K562 (cell line): ENCODE results near the gene GDF2. TPM values are rescaled to one million over a fixed set of nuclear protein-coding genes. Genes with fewer than 3 reads are reported as not detected.

Experiments used
- ATAC-seq: fragments of 200-7000 bp; cut with Tn5 transposase; 3 replicates; pipeline ENCODE4 v1.9.1; 2020; ENCODE audit warnings: moderate library complexity
- BruUV-seq: library from RNA; stranded (reverse); fragments of 400-500 nt; replicated peaks from 2 replicates; lab custom pipeline; 2021; lab: Mats Ljungman, UMichigan
- CTCF ChIA-PET: fragments of 300-600 bp; formaldehyde crosslinking; extraction: SDS; loops from one replicate; lab custom pipeline; 2021; ENCODE audit warnings: low intra/inter-chr PET ratio; lab: Yijun Ruan, JAX
- POLR2A ChIA-PET: fragments of 300-600, 350-650 bp; sonication (Branson Sonifier 250); formaldehyde crosslinking; extraction: SDS; loops from one replicate; lab custom pipeline; 2021; ENCODE audit warnings: antibody characterized with exemption, inconsistent platforms; lab: Yijun Ruan, JAX
- DNase-seq, 4 experiments: peaks; one replicate each; pipeline versions ENCODE4 v3.0.0 to v3.0.0-alpha.2; 2011 to 2018; ENCODE audit warnings: low spot score in 3 of 4, mixed read lengths in 3 of 4; ENCODE audit errors: extremely low read depth in 1 of 4
- FAIRE-seq: peaks from 2 replicates; lab custom pipeline; 2011; peaks lifted over from hg19 to GRCh38; lab: Jason Lieb, UNC
- H2AFZ ChIP-seq: 2 replicates; pipeline ENCODE4 v1.6.0; 2011; ENCODE audit warnings: low read depth, low read length, control low read depth, inconsistent platforms
- H3K27ac ChIP-seq: fragments of 200-600 bp; 3 replicates; pipeline ENCODE4 v1.8.0; 2011; ENCODE audit warnings: low read depth, mild to moderate bottlenecking, control low read depth, inconsistent platforms, low read length, moderate library complexity, mixed read lengths; ENCODE audit errors: extremely low read depth
- H3K27me3 ChIP-seq, 2 experiments: fragments of 300-600 bp in 1 of 2; 2 replicates in 1 of 2; 3 replicates in 1 of 2; pipeline versions ENCODE4 v1.6.0 to v1.8.0; 2011; ENCODE audit warnings: inconsistent platforms in 2 of 2, low read length in 2 of 2, mild to moderate bottlenecking in 1 of 2, mixed read lengths in 1 of 2, moderate library complexity in 1 of 2; ENCODE audit not compliant: control insufficient read depth in 2 of 2, insufficient read depth in 2 of 2
- H3K36me3 ChIP-seq: fragments of 300-600 bp; 3 replicates; pipeline ENCODE4 v1.8.0; 2011; ENCODE audit warnings: mild to moderate bottlenecking, low read length, inconsistent platforms; ENCODE audit not compliant: control insufficient read depth, insufficient read depth
- H3K4me1 ChIP-seq, 2 experiments: fragments of 200-600 bp in 1 of 2; replicated peaks in 1 of 2; 2 replicates in 1 of 2; 3 replicates in 1 of 2; pipeline versions ENCODE4 v1.5.1 to v1.8.0; 2011; ENCODE audit warnings: inconsistent platforms in 2 of 2, low read length in 2 of 2, mild to moderate bottlenecking in 1 of 2, mixed read lengths in 1 of 2, moderate library complexity in 1 of 2; ENCODE audit not compliant: control insufficient read depth in 2 of 2, insufficient read depth in 2 of 2
- H3K4me2 ChIP-seq: 2 replicates; pipeline ENCODE4 v1.6.1; 2011; ENCODE audit warnings: low read length, control low read depth, inconsistent platforms, mixed read lengths; ENCODE audit not compliant: insufficient read depth
- H3K4me3 ChIP-seq: fragments of 200-600 bp; sonication (generic), shearing (Covaris generic); 2 replicates; pipeline ENCODE4 v1.5.1; 2016; ENCODE audit warnings: control low read depth, inconsistent platforms
- H3K79me2 ChIP-seq: fragments of 200-600 bp; 3 replicates; pipeline ENCODE4 v1.8.0; 2011; ENCODE audit warnings: low read length, inconsistent platforms; ENCODE audit not compliant: control insufficient read depth, insufficient read depth
- H3K9ac ChIP-seq, 2 experiments: 2 replicates each; pipeline versions ENCODE4 v1.6.0 to v1.6.1; 2011; ENCODE audit warnings: low read depth in 2 of 2, low read length in 2 of 2, control low read depth in 1 of 2, inconsistent platforms in 1 of 2, mild to moderate bottlenecking in 1 of 2, mixed read lengths in 1 of 2; ENCODE audit not compliant: insufficient read depth in 1 of 2
- H3K9me1 ChIP-seq: one replicate; pipeline ENCODE4 v1.6.0; 2011; ENCODE audit warnings: inconsistent platforms, mild to moderate bottlenecking, low read length, moderate library complexity; ENCODE audit not compliant: control insufficient read depth, insufficient read depth
- H3K9me3 ChIP-seq: replicated peaks from 2 replicates; pipeline ENCODE4 v1.5.1; 2011; ENCODE audit warnings: low read depth, low read length, inconsistent platforms; ENCODE audit not compliant: control insufficient read depth, insufficient read depth
- H4K20me1 ChIP-seq: replicated peaks from 2 replicates; pipeline ENCODE4 v1.6.1; 2011; ENCODE audit warnings: low read length, inconsistent platforms, mixed read lengths; ENCODE audit not compliant: control insufficient read depth, insufficient read depth
- CTBP1 ChIP-seq: fragments of 450-650 bp; IDR thresholded peaks from 2 replicates; pipeline ENCODE4 v1.6.1; 2016; ENCODE audit warnings: borderline replicate concordance
- HNRNPL ChIP-seq: fragments of 200-400 bp; formaldehyde crosslinking; IDR thresholded peaks from 2 replicates; pipeline ENCODE4 v1.6.1; 2017; ENCODE audit warnings: low read depth, mild to moderate bottlenecking, low read length
- MAZ ChIP-seq, 2 experiments: fragments of 450-650 bp in 1 of 2; sonication (generic) in 1 of 2; formaldehyde crosslinking; IDR thresholded peaks in 1 of 2; conservative IDR thresholded peaks in 1 of 2; 2 replicates each; pipeline versions ENCODE4 v1.4.0 to v1.5.0; 2020; ENCODE audit warnings: mild to moderate bottlenecking in 1 of 2, missing genetic modification reagents in 1 of 2
- RAD21 ChIP-seq, 2 experiments: fragments of 250-450 bp in 1 of 2; fragments of 450-650 bp in 1 of 2; sonication (Bioruptor Pico) in 1 of 2; formaldehyde crosslinking in 1 of 2; IDR thresholded peaks in 1 of 2; conservative IDR thresholded peaks in 1 of 2; 2 replicates each; pipeline versions ENCODE4 v1.4.0 to v1.8.0; 2020 to 2022; ENCODE audit warnings: mild to moderate bottlenecking in 2 of 2, moderate library complexity in 1 of 2
- RB1 ChIP-seq: fragments of 450-650 bp; IDR thresholded peaks from 2 replicates; pipeline ENCODE4 v1.6.1; 2017; ENCODE audit warnings: low read depth, mild to moderate bottlenecking
- SPI1 ChIP-seq: IDR thresholded peaks from 2 replicates; pipeline ENCODE4 v1.6.1; 2011; ENCODE audit warnings: low read depth, low read length, control low read depth, borderline replicate concordance
- ZKSCAN1 ChIP-seq: fragments of 150-350 bp; IDR thresholded peaks from 2 replicates; pipeline ENCODE4 v1.6.1; 2016; ENCODE audit warnings: low read depth, low read length
- WGBS: fragments of 100-300 bp; shearing (Covaris generic); methylation state at CpG from one replicate; pipeline ENCODE4 v1.1.6; 2016; ENCODE audit warnings: low coverage, mixed read lengths; ENCODE audit not compliant: insufficient coverage; ENCODE audit errors: missing lambda C conversion rate; 5-methylcytosine and 5-hydroxymethylcytosine counted together
- in situ Hi-C: fragments of 300-500 bp; cut with MboI; formaldehyde crosslinking; loops from 4 replicates; pipeline ENCODE4 v1.15.0; 2018; ENCODE audit warnings: inconsistent platforms, mixed read lengths
- intact Hi-C: fragments of 100-400 bp; cut with micrococcal nuclease; formaldehyde crosslinking; loops from 2 replicates; pipeline ENCODE4 v1.14.2; 2022
- polyA plus RNA-seq, 8 experiments: library from polyadenylated mRNA; depleted of rRNA in 4 of 8; stranded (reverse) in 5 of 8; unstranded in 3 of 8; fragments of >200 nt; fragmentation: Nextera tagmentation in 2 of 8; fragmentation: Illumina TruSeq in 1 of 8; extraction: Ambion mirVana in 2 of 8; extraction: Trizol in 1 of 8; gene quantifications; 2 replicates each; pipeline versions ENCODE4 v1.2.1 to v1.2.3, GENCODE V29; 2011 to 2014; ENCODE audit warnings: inconsistent platforms in 1 of 8, missing spikeins in 1 of 8
- total RNA-seq, 7 experiments: library from RNA; depleted of rRNA in 6 of 7; stranded (reverse); fragments of >200 nt in 6 of 7; fragmentation: Illumina TruSeq in 2 of 7; extraction: Trizol in 2 of 7; gene quantifications; 2 replicates each; pipeline versions ENCODE4 v1.2.1 to v1.2.3, GENCODE V29; 2011 to 2021; ENCODE audit warnings: low replicate concordance in 1 of 7
- TF ChIP-seq, protein P1 (sequence below): fragments of 450-650 bp; formaldehyde crosslinking; IDR thresholded peaks from 2 replicates; pipeline ENCODE4 v1.4.0; 2020; ENCODE audit warnings: mild to moderate bottlenecking, moderate library complexity
- TF ChIP-seq, protein P2 (sequence below), 3 experiments: IDR thresholded peaks in 2 of 3; conservative IDR thresholded peaks in 1 of 3; 2 replicates each; pipeline ENCODE4 v1.5.1; 2011 to 2012; ENCODE audit warnings: low read length in 3 of 3, mild to moderate bottlenecking in 3 of 3, control low read depth in 2 of 3, improper control_type of control experiment in 1 of 3, inconsistent platforms in 1 of 3, low read depth in 1 of 3, mixed read lengths in 1 of 3, moderate library complexity in 1 of 3; ENCODE audit not compliant: insufficient read depth in 2 of 3

GDF2 gene
- total and polyA plus RNA-seq, 9 of the 15 experiments (the other 6 are each of a cell fraction or from before 2014, with no cell fraction given), result 0.08 to 0.58 (median 0.27) TPM; not detected in 2

DNA sequence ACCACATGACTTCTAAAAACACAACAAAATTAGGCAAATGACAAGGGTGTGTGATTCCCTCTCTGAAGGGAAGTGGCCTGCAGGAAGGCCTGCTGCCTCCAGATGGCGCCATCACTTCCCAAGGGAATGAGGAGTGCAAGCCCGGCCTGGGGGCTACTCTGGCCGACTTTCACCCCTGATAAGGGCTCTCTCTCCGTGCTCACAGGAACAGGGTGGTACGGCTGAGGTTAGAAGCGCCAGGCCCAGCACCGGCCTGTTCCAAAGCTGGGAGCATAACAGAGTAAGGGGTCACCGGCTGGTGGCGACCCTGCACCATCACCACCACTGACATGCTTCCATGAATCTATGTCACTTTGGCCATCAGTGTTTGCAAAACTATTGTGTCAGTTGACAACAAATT is 39.0 kb downstream of the GDF2 start:
- 22% methylated on average over 9 of the region's 9 CpGs for WGBS
- peak; percentile 89 for TF ChIP-seq SPI1
- no peak for TF ChIP-seq HNRNPL
- TF ChIP-seq, protein P1, sequence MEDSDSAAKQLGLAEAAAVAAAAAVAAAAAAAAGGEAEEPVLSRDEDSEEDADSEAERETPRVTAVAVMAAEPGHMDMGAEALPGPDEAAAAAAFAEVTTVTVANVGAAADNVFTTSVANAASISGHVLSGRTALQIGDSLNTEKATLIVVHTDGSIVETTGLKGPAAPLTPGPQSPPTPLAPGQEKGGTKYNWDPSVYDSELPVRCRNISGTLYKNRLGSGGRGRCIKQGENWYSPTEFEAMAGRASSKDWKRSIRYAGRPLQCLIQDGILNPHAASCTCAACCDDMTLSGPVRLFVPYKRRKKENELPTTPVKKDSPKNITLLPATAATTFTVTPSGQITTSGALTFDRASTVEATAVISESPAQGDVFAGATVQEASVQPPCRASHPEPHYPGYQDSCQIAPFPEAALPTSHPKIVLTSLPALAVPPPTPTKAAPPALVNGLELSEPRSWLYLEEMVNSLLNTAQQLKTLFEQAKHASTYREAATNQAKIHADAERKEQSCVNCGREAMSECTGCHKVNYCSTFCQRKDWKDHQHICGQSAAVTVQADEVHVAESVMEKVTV (CRISPR knock-in tag), result peak; percentile 70
- peak; percentile 62 to 84 for TF ChIP-seq RAD21 (CRISPR knock-in tag; conservative IDR thresholded peaks at IDR 0.05 in 1 of 2, IDR thresholded peaks at IDR 0.05 in 1 of 2)
- TF ChIP-seq, protein P2, sequence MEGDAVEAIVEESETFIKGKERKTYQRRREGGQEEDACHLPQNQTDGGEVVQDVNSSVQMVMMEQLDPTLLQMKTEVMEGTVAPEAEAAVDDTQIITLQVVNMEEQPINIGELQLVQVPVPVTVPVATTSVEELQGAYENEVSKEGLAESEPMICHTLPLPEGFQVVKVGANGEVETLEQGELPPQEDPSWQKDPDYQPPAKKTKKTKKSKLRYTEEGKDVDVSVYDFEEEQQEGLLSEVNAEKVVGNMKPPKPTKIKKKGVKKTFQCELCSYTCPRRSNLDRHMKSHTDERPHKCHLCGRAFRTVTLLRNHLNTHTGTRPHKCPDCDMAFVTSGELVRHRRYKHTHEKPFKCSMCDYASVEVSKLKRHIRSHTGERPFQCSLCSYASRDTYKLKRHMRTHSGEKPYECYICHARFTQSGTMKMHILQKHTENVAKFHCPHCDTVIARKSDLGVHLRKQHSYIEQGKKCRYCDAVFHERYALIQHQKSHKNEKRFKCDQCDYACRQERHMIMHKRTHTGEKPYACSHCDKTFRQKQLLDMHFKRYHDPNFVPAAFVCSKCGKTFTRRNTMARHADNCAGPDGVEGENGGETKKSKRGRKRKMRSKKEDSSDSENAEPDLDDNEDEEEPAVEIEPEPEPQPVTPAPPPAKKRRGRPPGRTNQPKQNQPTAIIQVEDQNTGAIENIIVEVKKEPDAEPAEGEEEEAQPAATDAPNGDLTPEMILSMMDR (IDR thresholded peaks at IDR 0.05 in 2 of 3, conservative IDR thresholded peaks at IDR 0.05 in 1 of 3; ENCODE audit: insufficient read depth in 2 of 3, low read depth in 1 of 3, low read length in 3 of 3), result peak; percentile 87 to 98 (median 94)
- peak in 1 of 2 experiments; percentile 34; a peak in 1 of 4 replicates for TF ChIP-seq MAZ (CRISPR knock-in tag; conservative IDR thresholded peaks at IDR 0.05 in 1 of 2, IDR thresholded peaks at IDR 0.05 in 1 of 2)
- no peak for TF ChIP-seq ZKSCAN1
- 0 out of 2 replicates have a peak, but pooled peaks have one; percentile 31 for TF ChIP-seq RB1
- TF ChIP-seq CTBP1, result peak; percentile 19; the same call in 1 of the 2 replicates

More for the DNA sequence above, 39.0 kb downstream of the GDF2 start:
- intact Hi-C loops (loop anchor here (2.0 to 5.0 kb wide), 2 partner anchors 36 to 91 kb away; no protein-coding TSS in a partner anchor), in situ Hi-C loops (no loop called here)
- BruUV-seq, result no TSS peak
- H3K4me2 ChIP-seq, result no peak overlapping the region
- CTCF ChIA-PET, result no interaction called here
- no peak for FAIRE-seq
- POLR2A ChIA-PET, result interaction anchor here (1.0 kb wide), 1 partner anchor 16 kb away, joined by 3 read pairs; no protein-coding TSS in a partner anchor
- H3K79me2 ChIP-seq, result no peaks in the 10 kb centered on the region
- no peak overlapping the region for H2AFZ ChIP-seq
- no peaks in the 10 kb centered on the region for H3K9me3 ChIP-seq
- H4K20me1 ChIP-seq, result no peaks in the 10 kb centered on the region
- H3K9ac ChIP-seq, result no peak overlapping the region
- peaks cover 22 to 43% of the 10 kb centered on the region in 2 experiments for H3K27me3 ChIP-seq
- peak; percentile 76 to 89 (median 84) for DNase-seq
- no peak overlapping the region for H3K4me3 ChIP-seq
- no peaks in the 10 kb centered on the region for H3K9me1 ChIP-seq
- H3K36me3 ChIP-seq, result no peaks in the 10 kb centered on the region
- ATAC-seq, result peak; percentile 96
- no peak overlapping the region for H3K27ac ChIP-seq
- peaks cover 0 to 3% of the 10 kb centered on the region in 2 experiments; a peak in 1 of 5 replicates for H3K4me1 ChIP-seq
